Panc1 (cell line): ENCODE measurements around the gene FRMD4A. TPM values are rescaled to one million over a fixed set of nuclear protein-coding genes. Genes with fewer than 3 reads are reported as not detected.

ENCODE experiments used
- ATAC-seq: fragments of 200-7000 bp; cut with Tn5 transposase; 2 replicates; pipeline ENCODE4 v1.9.1; 2020; ENCODE audit warnings: mild to moderate bottlenecking, moderate library complexity
- BruUV-seq: library from RNA; stranded (reverse); fragments of 400-500 nt; replicated peaks from 2 replicates; lab custom pipeline; 2021; lab: Mats Ljungman, UMichigan
- CTCF ChIA-PET: fragments of 300-600 bp; sonication (Branson Sonifier 250); formaldehyde crosslinking; loops from one replicate; lab custom pipeline; 2022; ENCODE audit warnings: antibody characterized with exemption; lab: Charles Lee
- POLR2A ChIA-PET: fragments of 300-600 bp; sonication (Branson Sonifier 250); formaldehyde crosslinking; loops from one replicate; lab custom pipeline; 2022; ENCODE audit warnings: antibody characterized with exemption; lab: Charles Lee
- DNase-seq: peaks from one replicate; pipeline ENCODE4 v3.0.0-alpha.2; 2010; ENCODE audit warnings: low read depth, low spot score
- H3K27ac ChIP-seq: 2 replicates; pipeline ENCODE4 v1.5.1; 2011; ENCODE audit warnings: mild to moderate bottlenecking, low read length, inconsistent platforms
- H3K27me3 ChIP-seq: fragments of 200-500 bp; sonication (Bioruptor generic); 2 replicates; pipeline ENCODE4 v1.6.0; 2014; ENCODE audit warnings: low read length, inconsistent platforms; ENCODE audit not compliant: control insufficient read depth, insufficient read depth
- H3K36me3 ChIP-seq: fragments of 200-500 bp; sonication (Bioruptor generic); 2 replicates; pipeline ENCODE4 v1.5.1; 2014; ENCODE audit warnings: inconsistent platforms, mild to moderate bottlenecking, low read length, moderate library complexity; ENCODE audit not compliant: control insufficient read depth, insufficient read depth
- H3K4me1 ChIP-seq: 2 replicates; pipeline ENCODE4 v1.5.1; 2011; ENCODE audit warnings: inconsistent platforms, mild to moderate bottlenecking, low read length, moderate library complexity; ENCODE audit not compliant: control insufficient read depth, insufficient read depth
- H3K4me3 ChIP-seq, 2 experiments: 2 replicates each; pipeline ENCODE4 v1.5.1; 2011 to 2012; ENCODE audit warnings: low read depth in 2 of 2, low read length in 2 of 2, mild to moderate bottlenecking in 2 of 2, inconsistent platforms in 1 of 2, moderate library complexity in 1 of 2
- H3K9me3 ChIP-seq: fragments of 200-500 bp; sonication (Bioruptor generic); 2 replicates; pipeline ENCODE4 v1.5.1; 2014; ENCODE audit warnings: low read depth, mild to moderate bottlenecking, inconsistent platforms, low read length, moderate library complexity; ENCODE audit not compliant: control insufficient read depth, insufficient read depth
- CTCF ChIP-seq: fragments of 450-650 bp; IDR thresholded peaks from 2 replicates; pipeline ENCODE4 v1.5.1; 2017; ENCODE audit warnings: mild to moderate bottlenecking
- POLR2AphosphoS5 ChIP-seq: IDR thresholded peaks from 2 replicates; pipeline ENCODE4 v1.6.1; 2012; ENCODE audit warnings: mild to moderate bottlenecking, low read depth, low read length, moderate library complexity
- REST ChIP-seq, 2 experiments: IDR thresholded peaks; 2 replicates each; pipeline ENCODE4 v1.6.1; 2011 to 2012; ENCODE audit warnings: low read depth in 2 of 2, control low read depth in 1 of 2, low read length in 1 of 2, mild to moderate bottlenecking in 1 of 2, moderate library complexity in 1 of 2; ENCODE audit not compliant: insufficient read depth in 1 of 2
- SIN3A ChIP-seq: IDR thresholded peaks from 2 replicates; pipeline ENCODE4 v1.6.1; 2012; ENCODE audit warnings: low read depth, mild to moderate bottlenecking, low read length, moderate library complexity, borderline replicate concordance; ENCODE audit not compliant: insufficient read depth
- TCF7L2 ChIP-seq: IDR thresholded peaks from 2 replicates; pipeline ENCODE4 v1.6.1; 2011; ENCODE audit warnings: mild to moderate bottlenecking, low read depth, low read length, inconsistent platforms
- in situ Hi-C: cut with HindIII; loops from 2 replicates; pipeline ENCODE4 v1.10.0; 2016; ENCODE audit warnings: low sequenced_read_pairs, low pct_unique_long_range_greater_than_20kb
- intact Hi-C: fragments of 100-400 bp; cut with micrococcal nuclease; formaldehyde crosslinking; loops from one replicate; pipeline ENCODE4 v1.10.0; 2022; ENCODE audit not compliant: unreplicated experiment
- total RNA-seq: library from RNA; stranded (reverse); gene quantifications from one replicate; pipeline ENCODE4 v1.2.1, GENCODE V29; 2021; ENCODE audit not compliant: unreplicated experiment

FRMD4A gene
- total RNA-seq, 1 experiment from 2014 or later: 7.1 TPM

- intact Hi-C loops: no loop called here
- POLR2A ChIA-PET: interaction anchor here (0.5 kb wide), 1 partner anchor 330 kb away, joined by 5 read pairs; no protein-coding TSS in a partner anchor
Observed at GRCh38 chr10:14278533-14278932, 52.2 kb downstream of the FRMD4A start.

GRCh38 chr10:14276210-14276609, 54.5 kb downstream of the FRMD4A start:
- no peaks in the 10 kb centered on the region for H3K27me3 ChIP-seq
- no TSS peak for BruUV-seq
- no peak overlapping the region for H3K4me3 ChIP-seq
- H3K27ac ChIP-seq: no peak overlapping the region
- ATAC-seq (no peak), DNase-seq (no peak)
- H3K9me3 ChIP-seq: no peaks in the 10 kb centered on the region
- POLR2A ChIA-PET: interaction anchor here (0.6 kb wide), 1 partner anchor 145 kb away, joined by 3 read pairs; no protein-coding TSS in a partner anchor
- in situ Hi-C loops (no loop called here), intact Hi-C loops (no loop called here)
- CTCF ChIA-PET: no interaction called here
- no peaks in the 10 kb centered on the region for H3K36me3 ChIP-seq
- TF ChIP-seq TCF7L2: no peak
- TF ChIP-seq SIN3A: no peak
- no peak for TF ChIP-seq CTCF
- no peak for TF ChIP-seq REST (IDR thresholded peaks at IDR 0.05; ENCODE audit: insufficient read depth in 1 of 2, low read depth in 2 of 2, low read length in 1 of 2)
- TF ChIP-seq POLR2AphosphoS5: no peak
- H3K4me1 ChIP-seq: no peaks in the 10 kb centered on the region

More at GRCh38 chr10:14278533-14278932, 52.2 kb downstream of the FRMD4A start:
- no peak for ATAC-seq
- Histone ChIP-seq H3K4me1 (no peaks in the 10 kb centered on the region), H3K4me3 (no peak overlapping the region), H3K36me3 (no peaks in the 10 kb centered on the region), H3K9me3 (no peaks in the 10 kb centered on the region), H3K27ac (no peak overlapping the region), H3K27me3 (no peaks in the 10 kb centered on the region)
- in situ Hi-C loops: no loop called here
- CTCF ChIA-PET: no interaction called here
- BruUV-seq: no TSS peak
- DNase-seq: no peak
- TF ChIP-seq TCF7L2 (no peak), POLR2AphosphoS5 (no peak), CTCF (no peak), SIN3A (no peak), REST (IDR thresholded peaks at IDR 0.05; ENCODE audit: insufficient read depth in 1 of 2, low read depth in 2 of 2, low read length in 1 of 2) (no peak)
